LNCaP clone FGC (cell line): Measurements from ENCODE around the gene CDKN2AIPNL.
A peak's percentile ranks its signal among the peaks of the same experiment; 100 is the strongest.

Experiments
- DNase-seq: peaks from one replicate; pipeline ENCODE4 v3.0.0-alpha.2; 2011; ENCODE audit warnings: low read depth
- H3K4me3 ChIP-seq: 2 replicates; pipeline ENCODE4 v1.5.1; 2011; ENCODE audit warnings: mild to moderate bottlenecking, low read depth, low read length, control low read depth
- CTCF ChIP-seq: IDR thresholded peaks from 2 replicates; pipeline ENCODE4 v1.5.1; 2012; ENCODE audit warnings: mild to moderate bottlenecking; ENCODE audit not compliant: control insufficient read depth, insufficient read depth; ENCODE audit errors: extremely low read depth

Gene CDKN2AIPNL

GRCh38 chr5:134411546-134412266, at the start of gene CDKN2AIPNL:
CDKN2AIPNL (minus strand) TSS chr5:134411881; CDS start chr5:134411854, 27 bp downstream.
- peak; percentile 46 for DNase-seq
- peak; percentile 91 for TF ChIP-seq CTCF
- H3K4me3 ChIP-seq: peak within 1 kb of the TSS; percentile 99

GRCh38 chr5:134460551-134460950, 48.9 kb upstream of the CDKN2AIPNL start:
- no peak for DNase-seq
- no peak overlapping the region for H3K4me3 ChIP-seq
- no peak for TF ChIP-seq CTCF

- DNase-seq: no peak
- no peak for TF ChIP-seq CTCF
- H3K4me3 ChIP-seq: no peak overlapping the region
These were observed 47.8 kb upstream of the CDKN2AIPNL start for GRCh38 chr5:134459491-134459890.

- no peak for DNase-seq
- H3K4me3 ChIP-seq: no peak overlapping the region
- no peak for TF ChIP-seq CTCF
These were observed 47.3 kb upstream of the CDKN2AIPNL start for GRCh38 chr5:134459010-134459403.

GRCh38 chr5:134458234-134459009, 46.7 kb upstream of the CDKN2AIPNL start:
- H3K4me3 ChIP-seq: no peak overlapping the region

GRCh38 chr5:134457801-134458200, 46.1 kb upstream of the CDKN2AIPNL start:
- TF ChIP-seq CTCF: no peak
- H3K4me3 ChIP-seq: no peak overlapping the region
- DNase-seq: no peak

More at GRCh38 chr5:134458234-134459009, 46.7 kb upstream of the CDKN2AIPNL start:
- no peak for TF ChIP-seq CTCF
- no peak for DNase-seq
